GM20000 (cell line): ENCODE measurements around the gene MLPH.

Source experiments
- DNase-seq: peaks from one replicate; pipeline ENCODE4 v3.0.0; 2012; ENCODE audit warnings: low spot score
- CTCF ChIP-seq: IDR thresholded peaks from 2 replicates; pipeline ENCODE4 v1.5.1; 2012; ENCODE audit warnings: mild to moderate bottlenecking, control low read depth; ENCODE audit errors: extremely low read depth, missing control alignments

MLPH gene

GRCh38 chr2:237583385-237584295, 96.6 kb downstream of the MLPH start:
- TF ChIP-seq CTCF: no peak
- DNase-seq: no peak

- no peak for TF ChIP-seq CTCF
- DNase-seq: no peak
Measured at GRCh38 chr2:237585590-237586221, 98.7 kb downstream of the MLPH start.

GRCh38 chr2:237588044-237588696, 101.1 kb downstream of the MLPH start:
- no peak for TF ChIP-seq CTCF
- DNase-seq: no peak

- TF ChIP-seq CTCF: no peak
- no peak for DNase-seq
Measured at GRCh38 chr2:237590272-237591140, 103.5 kb downstream of the MLPH start, which contains the start of gene RAB17. RAB17 (minus strand) TSS chr2:237590734; CDS start chr2:237586154, 4,580 bp downstream.

GRCh38 chr2:237591141-237591881, 104.3 kb downstream of the MLPH start:
- no peak for TF ChIP-seq CTCF
- no peak for DNase-seq

- TF ChIP-seq CTCF: no peak
- no peak for DNase-seq
Measured at GRCh38 chr2:237592425-237592980, 105.5 kb downstream of the MLPH start.
